Osteoblast (primary cell): ENCODE measurements around the gene GPI. TPM values are rescaled to one million over a fixed set of nuclear protein-coding genes. Genes with fewer than 3 reads are reported as not detected.
A peak's percentile ranks its signal among the peaks of the same experiment; 100 is the strongest.

Experiments used
- DNase-seq: peaks from one replicate; pipeline ENCODE4 v3.0.0; 2011; ENCODE audit warnings: low spot score, mixed read lengths; ENCODE audit not compliant: insufficient read length; ENCODE audit errors: missing footprints
- H2AFZ ChIP-seq: 2 replicates; pipeline ENCODE4 v1.6.0; 2011; ENCODE audit warnings: mild to moderate bottlenecking, low read length
- H3K27ac ChIP-seq: 2 replicates; pipeline ENCODE4 v1.5.1; 2011; ENCODE audit warnings: mild to moderate bottlenecking, low read depth, low read length, moderate library complexity
- H3K27me3 ChIP-seq: 2 replicates; pipeline ENCODE4 v1.6.0; 2012; ENCODE audit warnings: mild to moderate bottlenecking, control low read depth, inconsistent platforms, low read length, moderate library complexity; ENCODE audit not compliant: insufficient read depth
- H3K36me3 ChIP-seq: 2 replicates; pipeline ENCODE4 v1.5.1; 2011; ENCODE audit warnings: mild to moderate bottlenecking, low read length, control low read depth, moderate library complexity; ENCODE audit not compliant: insufficient read depth
- H3K4me1 ChIP-seq: 2 replicates; pipeline ENCODE4 v1.5.1; 2011; ENCODE audit warnings: mild to moderate bottlenecking, low read length, control low read depth, moderate library complexity; ENCODE audit not compliant: insufficient read depth
- H3K4me2 ChIP-seq: 2 replicates; pipeline ENCODE4 v1.6.0; 2011; ENCODE audit warnings: mild to moderate bottlenecking, low read length; ENCODE audit not compliant: insufficient read depth
- H3K4me3 ChIP-seq: fragments of 200-600 bp; sonication (generic); 3 replicates; pipeline ENCODE4 v1.5.1; 2012; ENCODE audit warnings: mild to moderate bottlenecking, low read length, inconsistent platforms; ENCODE audit not compliant: insufficient read depth
- H3K79me2 ChIP-seq: 2 replicates; pipeline ENCODE4 v1.6.0; 2012; ENCODE audit warnings: mild to moderate bottlenecking, low read length, control low read depth, inconsistent platforms; ENCODE audit not compliant: insufficient read depth
- H3K9me3 ChIP-seq: 2 replicates; pipeline ENCODE4 v1.5.1; 2011; ENCODE audit warnings: low read depth, low read length, control low read depth
- H4K20me1 ChIP-seq: 2 replicates; pipeline ENCODE4 v1.6.0; 2012; ENCODE audit warnings: mild to moderate bottlenecking, low read length, control low read depth; ENCODE audit not compliant: insufficient read depth
- total RNA-seq: library from RNA; depleted of rRNA; stranded (reverse); fragments of >200 nt; gene quantifications from 2 replicates; pipeline ENCODE4 v1.2.3, GENCODE V29; 2012
- TF ChIP-seq, protein P1 (sequence below): IDR thresholded peaks from 2 replicates; pipeline ENCODE4 v1.5.1; 2011; ENCODE audit warnings: mild to moderate bottlenecking, low read depth, low read length, moderate library complexity; ENCODE audit errors: extremely low read depth

GPI gene
- total RNA-seq, 1 donor: 133 TPM

- H3K27ac ChIP-seq: peak overlapping the region; percentile 73
- TF ChIP-seq, protein P1, sequence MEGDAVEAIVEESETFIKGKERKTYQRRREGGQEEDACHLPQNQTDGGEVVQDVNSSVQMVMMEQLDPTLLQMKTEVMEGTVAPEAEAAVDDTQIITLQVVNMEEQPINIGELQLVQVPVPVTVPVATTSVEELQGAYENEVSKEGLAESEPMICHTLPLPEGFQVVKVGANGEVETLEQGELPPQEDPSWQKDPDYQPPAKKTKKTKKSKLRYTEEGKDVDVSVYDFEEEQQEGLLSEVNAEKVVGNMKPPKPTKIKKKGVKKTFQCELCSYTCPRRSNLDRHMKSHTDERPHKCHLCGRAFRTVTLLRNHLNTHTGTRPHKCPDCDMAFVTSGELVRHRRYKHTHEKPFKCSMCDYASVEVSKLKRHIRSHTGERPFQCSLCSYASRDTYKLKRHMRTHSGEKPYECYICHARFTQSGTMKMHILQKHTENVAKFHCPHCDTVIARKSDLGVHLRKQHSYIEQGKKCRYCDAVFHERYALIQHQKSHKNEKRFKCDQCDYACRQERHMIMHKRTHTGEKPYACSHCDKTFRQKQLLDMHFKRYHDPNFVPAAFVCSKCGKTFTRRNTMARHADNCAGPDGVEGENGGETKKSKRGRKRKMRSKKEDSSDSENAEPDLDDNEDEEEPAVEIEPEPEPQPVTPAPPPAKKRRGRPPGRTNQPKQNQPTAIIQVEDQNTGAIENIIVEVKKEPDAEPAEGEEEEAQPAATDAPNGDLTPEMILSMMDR: no peak
Observed at GRCh38 chr19:34429553-34429952, 64.6 kb downstream of the GPI start.

GRCh38 chr19:34430738-34431625, 66.0 kb downstream of the GPI start:
- Histone ChIP-seq H4K20me1 (peaks cover 55% of the 10 kb centered on the region), H3K36me3 (peaks cover 39% of the 10 kb centered on the region), H3K27me3 (no peaks in the 10 kb centered on the region), H3K79me2 (peaks cover 81% of the 10 kb centered on the region), H3K4me1 (peaks cover 29% of the 10 kb centered on the region), H3K9me3 (no peaks in the 10 kb centered on the region), H3K4me2 (peak overlapping the region; percentile 100), H3K27ac (peak overlapping the region; percentile 71), H3K4me3 (no peak overlapping the region), H2AFZ (no peak overlapping the region)
- TF ChIP-seq, protein P1: peak; percentile 71
- DNase-seq: peak; percentile 95

More at GRCh38 chr19:34429553-34429952, 64.6 kb downstream of the GPI start:
- Histone ChIP-seq H4K20me1 (peaks cover 51% of the 10 kb centered on the region), H3K4me1 (peaks cover 29% of the 10 kb centered on the region), H2AFZ (no peak overlapping the region), H3K27me3 (no peaks in the 10 kb centered on the region), H3K4me3 (peak overlapping the region; percentile 75), H3K36me3 (peaks cover 26% of the 10 kb centered on the region), H3K9me3 (no peaks in the 10 kb centered on the region), H3K79me2 (peaks cover 68% of the 10 kb centered on the region), H3K4me2 (peak overlapping the region; percentile 100)
- DNase-seq: no peak

DNA sequence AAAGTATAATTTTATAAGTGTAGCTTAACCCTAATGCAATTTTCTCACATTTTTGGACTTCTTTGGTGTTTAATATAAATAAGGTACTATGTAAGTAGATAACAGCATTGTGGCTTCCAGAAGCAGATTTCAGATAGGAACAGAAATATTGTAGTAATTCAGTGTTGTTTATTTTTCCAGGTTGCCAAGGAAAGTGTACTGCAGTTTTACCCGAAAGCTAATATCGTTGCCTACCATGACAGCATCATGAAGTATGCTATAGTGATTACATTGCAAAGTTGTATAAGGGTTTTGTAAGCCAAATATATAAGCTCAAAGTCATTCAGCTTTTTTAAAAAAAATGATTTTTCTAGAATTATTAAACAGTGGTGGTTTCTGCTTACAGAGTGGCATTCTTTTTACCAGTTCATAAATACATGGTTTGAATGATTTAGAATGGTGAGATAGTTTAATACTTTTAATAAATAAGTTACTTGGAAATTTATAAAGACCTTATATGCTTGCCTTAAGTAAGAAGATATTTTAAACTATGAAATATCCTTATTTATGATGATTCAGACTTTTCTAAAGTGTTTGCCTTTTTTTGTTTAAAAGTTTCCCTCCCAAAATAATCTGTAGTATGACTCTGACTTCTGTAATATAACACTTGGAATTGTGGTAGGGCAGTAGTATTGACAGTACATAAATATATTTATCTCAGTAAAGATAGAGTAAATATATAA, 66.8 kb downstream of the GPI start:
- H3K27ac ChIP-seq: peak overlapping the region; percentile 71
- H3K79me2 ChIP-seq: peaks cover 84% of the 10 kb centered on the region
- H3K27me3 ChIP-seq: no peaks in the 10 kb centered on the region
- H3K4me1 ChIP-seq: peaks cover 32% of the 10 kb centered on the region
- H3K36me3 ChIP-seq: peaks cover 47% of the 10 kb centered on the region
- TF ChIP-seq, protein P1: no peak
- DNase-seq: peak; percentile 63
- no peak overlapping the region for H3K4me3 ChIP-seq
- H4K20me1 ChIP-seq: peaks cover 55% of the 10 kb centered on the region
- no peaks in the 10 kb centered on the region for H3K9me3 ChIP-seq
- peak overlapping the region; percentile 100 for H3K4me2 ChIP-seq
- H2AFZ ChIP-seq: no peak overlapping the region

GRCh38 chr19:34432797-34433196, 67.8 kb downstream of the GPI start:
- Histone ChIP-seq H3K4me2 (no peak overlapping the region), H3K4me1 (peaks cover 30% of the 10 kb centered on the region), H4K20me1 (peaks cover 55% of the 10 kb centered on the region), H3K27me3 (no peaks in the 10 kb centered on the region), H3K36me3 (peaks cover 55% of the 10 kb centered on the region), H2AFZ (no peak overlapping the region), H3K4me3 (no peak overlapping the region), H3K27ac (peak overlapping the region; percentile 71), H3K9me3 (no peaks in the 10 kb centered on the region), H3K79me2 (peaks cover 92% of the 10 kb centered on the region)
- TF ChIP-seq, protein P1: no peak
- no peak for DNase-seq
